HepG2 (cell line): ENCODE measurements around the gene PHF3. TPM values are rescaled to one million over a fixed set of nuclear protein-coding genes. Genes with fewer than 3 reads are reported as not detected.
A peak's percentile ranks its signal among the peaks of the same experiment; 100 is the strongest.

Experiments
- ATAC-seq: fragments of 200-7000 bp; cut with Tn5 transposase; 3 replicates; pipeline ENCODE4 v1.9.1; 2020; ENCODE audit warnings: mild to moderate bottlenecking, moderate library complexity
- BruUV-seq: library from RNA; stranded (reverse); fragments of 400-500 nt; replicated peaks from 2 replicates; lab custom pipeline; 2021; lab: Mats Ljungman, UMichigan
- CTCF ChIA-PET: fragments of 300-600 bp; formaldehyde crosslinking; extraction: SDS; loops from one replicate; lab custom pipeline; 2021; ENCODE audit warnings: low total read pairs, inconsistent platforms, low intra/inter-chr PET ratio; lab: Yijun Ruan, JAX
- POLR2A ChIA-PET: fragments of 350-600 bp; sonication (Branson Sonifier 250); formaldehyde crosslinking; loops from one replicate; lab custom pipeline; 2020; ENCODE audit warnings: antibody characterized with exemption, inconsistent platforms; lab: Yijun Ruan, JAX
- DNase-seq: peaks from one replicate; pipeline ENCODE4 v3.0.0-alpha.2; 2015; ENCODE audit warnings: low spot score
- FAIRE-seq: peaks from 3 replicates; lab custom pipeline; 2011; peaks lifted over from hg19 to GRCh38; lab: Jason Lieb, UNC
- H2AFZ ChIP-seq: one replicate; pipeline ENCODE4 v1.6.1; 2011; ENCODE audit warnings: low read length, inconsistent platforms
- H3K27ac ChIP-seq: fragments of 300-600 bp; 3 replicates; pipeline ENCODE4 v1.8.0; 2011; ENCODE audit warnings: mixed run types, mild to moderate bottlenecking, mixed read lengths, low read length, inconsistent platforms; ENCODE audit not compliant: insufficient read depth; ENCODE audit errors: extremely low read length
- H3K27me3 ChIP-seq, 2 experiments: fragments of 200-600 bp in 1 of 2; 2 replicates in 1 of 2; 3 replicates in 1 of 2; pipeline versions ENCODE4 v1.6.0 to v1.8.0; 2011; ENCODE audit warnings: low read length in 2 of 2, mild to moderate bottlenecking in 2 of 2, moderate library complexity in 2 of 2, inconsistent platforms in 1 of 2; ENCODE audit not compliant: insufficient read depth in 2 of 2, control insufficient read depth in 1 of 2
- H3K36me3 ChIP-seq, 2 experiments: fragments of 200-600 bp in 1 of 2; replicated peaks in 1 of 2; 2 replicates in 1 of 2; 3 replicates in 1 of 2; pipeline versions ENCODE4 v1.5.1 to v1.8.0; 2011; ENCODE audit warnings: low read length in 2 of 2, inconsistent platforms in 1 of 2; ENCODE audit not compliant: insufficient read depth in 2 of 2, control insufficient read depth in 1 of 2
- H3K4me1 ChIP-seq: 2 replicates; pipeline ENCODE4 v1.5.1; 2012; ENCODE audit warnings: low read length, inconsistent platforms; ENCODE audit not compliant: insufficient read depth
- H3K4me2 ChIP-seq: 2 replicates; pipeline ENCODE4 v1.6.0; 2011; ENCODE audit warnings: low read depth, low read length, inconsistent platforms
- H3K4me3 ChIP-seq, 3 experiments: fragments of 200-600 bp in 1 of 3; sonication (generic), shearing (Covaris generic) in 1 of 3; replicated peaks in 1 of 3; 2 replicates each; pipeline ENCODE4 v1.5.1; 2011 to 2016; ENCODE audit warnings: low read length in 3 of 3, inconsistent platforms in 2 of 3, low read depth in 2 of 3, mild to moderate bottlenecking in 2 of 3, control low read depth in 1 of 3, mixed read lengths in 1 of 3; ENCODE audit not compliant: insufficient read depth in 1 of 3
- H3K79me2 ChIP-seq: one replicate; pipeline ENCODE4 v1.6.1; 2011; ENCODE audit warnings: low read length, inconsistent platforms; ENCODE audit not compliant: insufficient read depth
- H3K9ac ChIP-seq: 2 replicates; pipeline ENCODE4 v1.6.0; 2011; ENCODE audit warnings: mild to moderate bottlenecking, low read depth, low read length, inconsistent platforms; ENCODE audit not compliant: insufficient read depth
- H3K9me3 ChIP-seq: 2 replicates; pipeline ENCODE4 v1.5.1; 2012; ENCODE audit warnings: mild to moderate bottlenecking, low read length
- H4K20me1 ChIP-seq: 2 replicates; pipeline ENCODE4 v1.6.0; 2011; ENCODE audit warnings: inconsistent platforms, mild to moderate bottlenecking, low read length, moderate library complexity; ENCODE audit not compliant: insufficient read depth
- HDAC1 ChIP-seq: sonication (generic); formaldehyde crosslinking; IDR thresholded peaks from 2 replicates; pipeline ENCODE4 v1.5.1; 2020; ENCODE audit warnings: mild to moderate bottlenecking, missing genetic modification reagents
- RXRB ChIP-seq: IDR thresholded peaks from 2 replicates; pipeline ENCODE4 v1.6.1; 2016; ENCODE audit warnings: borderline replicate concordance, missing genetic modification reagents, missing compliant biosample characterization
- SIN3B ChIP-seq: fragments of 150-350 bp; IDR thresholded peaks from 2 replicates; pipeline ENCODE4 v1.6.1; 2014; ENCODE audit warnings: low read length
- THRA ChIP-seq: sonication (generic); formaldehyde crosslinking; IDR thresholded peaks from 2 replicates; pipeline ENCODE4 v1.4.0; 2020; ENCODE audit warnings: missing genetic modification reagents, borderline replicate concordance
- WGBS: methylation state at CpG from one replicate; pipeline ENCODE4 v1.1.6; 2017; ENCODE audit warnings: low lambda C conversion rate; 5-methylcytosine and 5-hydroxymethylcytosine counted together
- in situ Hi-C: cut with HindIII; loops from 2 replicates; pipeline ENCODE4 v1.10.0; 2017; ENCODE audit warnings: low pct_unique_long_range_greater_than_20kb; ENCODE audit not compliant: extremely low pct_ligation_motif_present
- intact Hi-C: fragments of 100-400 bp; cut with micrococcal nuclease; formaldehyde crosslinking; loops from one replicate; pipeline ENCODE4 v1.10.0; 2022; ENCODE audit not compliant: unreplicated experiment
- polyA plus RNA-seq, 8 experiments: library from polyadenylated mRNA; depleted of rRNA in 3 of 8; stranded (reverse) in 7 of 8; unstranded in 1 of 8; fragments of >200 nt; fragmentation: Illumina TruSeq in 4 of 8; extraction: Trizol in 4 of 8; gene quantifications; 2 replicates each; pipeline versions ENCODE4 v1.2.1 to v1.2.3, GENCODE V29; 2011 to 2016; ENCODE audit warnings: low read depth in 4 of 8, missing spikeins in 1 of 8, mixed read lengths in 1 of 8; ENCODE audit not compliant: insufficient read depth in 1 of 8
- total RNA-seq, 5 experiments: library from RNA; depleted of rRNA; stranded (reverse); fragments of >200 nt; fragmentation: Illumina TruSeq; extraction: Trizol; gene quantifications; 2 replicates each; pipeline ENCODE4 v1.2.3, GENCODE V29; 2016; ENCODE audit warnings: low read depth in 1 of 5
- TF ChIP-seq, protein P1 (sequence below): sonication (generic); formaldehyde crosslinking; IDR thresholded peaks from 2 replicates; pipeline ENCODE4 v1.5.1; 2020; ENCODE audit warnings: mild to moderate bottlenecking, missing genetic modification reagents, borderline replicate concordance

PHF3 gene
- total and polyA plus RNA-seq, 2 of the 13 experiments (the other 11 are each of a cell fraction or from before 2014, with no cell fraction given) = 19.8 to 70.4 TPM

GRCh38 chr6:63739094-63739687 is 103.6 kb downstream of the PHF3 start (continued):
- TF ChIP-seq, protein P1, sequence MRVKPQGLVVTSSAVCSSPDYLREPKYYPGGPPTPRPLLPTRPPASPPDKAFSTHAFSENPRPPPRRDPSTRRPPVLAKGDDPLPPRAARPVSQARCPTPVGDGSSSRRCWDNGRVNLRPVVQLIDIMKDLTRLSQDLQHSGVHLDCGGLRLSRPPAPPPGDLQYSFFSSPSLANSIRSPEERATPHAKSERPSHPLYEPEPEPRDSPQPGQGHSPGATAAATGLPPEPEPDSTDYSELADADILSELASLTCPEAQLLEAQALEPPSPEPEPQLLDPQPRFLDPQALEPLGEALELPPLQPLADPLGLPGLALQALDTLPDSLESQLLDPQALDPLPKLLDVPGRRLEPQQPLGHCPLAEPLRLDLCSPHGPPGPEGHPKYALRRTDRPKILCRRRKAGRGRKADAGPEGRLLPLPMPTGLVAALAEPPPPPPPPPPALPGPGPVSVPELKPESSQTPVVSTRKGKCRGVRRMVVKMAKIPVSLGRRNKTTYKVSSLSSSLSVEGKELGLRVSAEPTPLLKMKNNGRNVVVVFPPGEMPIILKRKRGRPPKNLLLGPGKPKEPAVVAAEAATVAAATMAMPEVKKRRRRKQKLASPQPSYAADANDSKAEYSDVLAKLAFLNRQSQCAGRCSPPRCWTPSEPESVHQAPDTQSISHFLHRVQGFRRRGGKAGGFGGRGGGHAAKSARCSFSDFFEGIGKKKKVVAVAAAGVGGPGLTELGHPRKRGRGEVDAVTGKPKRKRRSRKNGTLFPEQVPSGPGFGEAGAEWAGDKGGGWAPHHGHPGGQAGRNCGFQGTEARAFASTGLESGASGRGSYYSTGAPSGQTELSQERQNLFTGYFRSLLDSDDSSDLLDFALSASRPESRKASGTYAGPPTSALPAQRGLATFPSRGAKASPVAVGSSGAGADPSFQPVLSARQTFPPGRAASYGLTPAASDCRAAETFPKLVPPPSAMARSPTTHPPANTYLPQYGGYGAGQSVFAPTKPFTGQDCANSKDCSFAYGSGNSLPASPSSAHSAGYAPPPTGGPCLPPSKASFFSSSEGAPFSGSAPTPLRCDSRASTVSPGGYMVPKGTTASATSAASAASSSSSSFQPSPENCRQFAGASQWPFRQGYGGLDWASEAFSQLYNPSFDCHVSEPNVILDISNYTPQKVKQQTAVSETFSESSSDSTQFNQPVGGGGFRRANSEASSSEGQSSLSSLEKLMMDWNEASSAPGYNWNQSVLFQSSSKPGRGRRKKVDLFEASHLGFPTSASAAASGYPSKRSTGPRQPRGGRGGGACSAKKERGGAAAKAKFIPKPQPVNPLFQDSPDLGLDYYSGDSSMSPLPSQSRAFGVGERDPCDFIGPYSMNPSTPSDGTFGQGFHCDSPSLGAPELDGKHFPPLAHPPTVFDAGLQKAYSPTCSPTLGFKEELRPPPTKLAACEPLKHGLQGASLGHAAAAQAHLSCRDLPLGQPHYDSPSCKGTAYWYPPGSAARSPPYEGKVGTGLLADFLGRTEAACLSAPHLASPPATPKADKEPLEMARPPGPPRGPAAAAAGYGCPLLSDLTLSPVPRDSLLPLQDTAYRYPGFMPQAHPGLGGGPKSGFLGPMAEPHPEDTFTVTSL (CRISPR knock-in tag) = peak; percentile 64; the same call in 1 of the 2 replicates
- TF ChIP-seq THRA (CRISPR knock-in tag) = peak; percentile 17; the same call in 1 of the 2 replicates
- TF ChIP-seq RXRB (CRISPR knock-in tag) = peak; percentile 44; the same call in 1 of the 2 replicates
- no peak for TF ChIP-seq SIN3B

DNA sequence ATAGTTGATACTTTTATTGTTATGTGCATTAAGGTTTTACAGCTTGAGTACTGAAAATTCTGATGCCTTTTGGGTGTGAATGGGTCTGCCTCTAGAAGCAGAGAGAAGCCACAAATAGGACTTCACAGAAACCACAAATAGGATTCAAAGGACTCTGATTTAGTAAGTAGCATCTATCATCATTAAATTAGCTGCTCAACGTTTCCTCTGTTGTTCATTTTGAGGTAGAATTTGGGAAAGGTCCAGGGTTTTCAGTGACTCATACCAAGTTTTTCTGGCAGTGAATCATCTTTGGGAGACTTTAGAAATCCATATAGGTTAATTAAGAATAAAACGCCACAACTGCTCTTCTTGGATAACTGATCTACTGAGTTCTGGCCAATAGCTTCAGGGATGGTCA is 105.1 kb downstream of the PHF3 start:
- ChIA-PET POLR2A (interaction anchor here (1.5 kb wide), 1 partner anchor 18 kb away, joined by 4 read pairs; no protein-coding TSS in a partner anchor), CTCF (no interaction called here)
- Histone ChIP-seq H3K4me2 (no peak overlapping the region), H3K4me3 (no peak overlapping the region), H3K9me3 (no peaks in the 10 kb centered on the region), H3K27ac (no peak overlapping the region), H3K79me2 (no peaks in the 10 kb centered on the region), H3K4me1 (peaks cover 29% of the 10 kb centered on the region), H4K20me1 (no peaks in the 10 kb centered on the region), H3K27me3 (no peaks in the 10 kb centered on the region), H3K36me3 (no peaks in the 10 kb centered on the region), H2AFZ (no peak overlapping the region), H3K9ac (no peak overlapping the region)
- WGBS = 75% methylated on average over 2 of the region's 2 CpGs
- no peak for DNase-seq
- intact Hi-C loops (no loop called here), in situ Hi-C loops (no loop called here)
- TF ChIP-seq HDAC1 = no peak
- no TSS peak for BruUV-seq
- ATAC-seq = no peak
- no peak for FAIRE-seq
